Measurements from ENCODE around the gene TSC2.

TSC2 gene

DNA sequence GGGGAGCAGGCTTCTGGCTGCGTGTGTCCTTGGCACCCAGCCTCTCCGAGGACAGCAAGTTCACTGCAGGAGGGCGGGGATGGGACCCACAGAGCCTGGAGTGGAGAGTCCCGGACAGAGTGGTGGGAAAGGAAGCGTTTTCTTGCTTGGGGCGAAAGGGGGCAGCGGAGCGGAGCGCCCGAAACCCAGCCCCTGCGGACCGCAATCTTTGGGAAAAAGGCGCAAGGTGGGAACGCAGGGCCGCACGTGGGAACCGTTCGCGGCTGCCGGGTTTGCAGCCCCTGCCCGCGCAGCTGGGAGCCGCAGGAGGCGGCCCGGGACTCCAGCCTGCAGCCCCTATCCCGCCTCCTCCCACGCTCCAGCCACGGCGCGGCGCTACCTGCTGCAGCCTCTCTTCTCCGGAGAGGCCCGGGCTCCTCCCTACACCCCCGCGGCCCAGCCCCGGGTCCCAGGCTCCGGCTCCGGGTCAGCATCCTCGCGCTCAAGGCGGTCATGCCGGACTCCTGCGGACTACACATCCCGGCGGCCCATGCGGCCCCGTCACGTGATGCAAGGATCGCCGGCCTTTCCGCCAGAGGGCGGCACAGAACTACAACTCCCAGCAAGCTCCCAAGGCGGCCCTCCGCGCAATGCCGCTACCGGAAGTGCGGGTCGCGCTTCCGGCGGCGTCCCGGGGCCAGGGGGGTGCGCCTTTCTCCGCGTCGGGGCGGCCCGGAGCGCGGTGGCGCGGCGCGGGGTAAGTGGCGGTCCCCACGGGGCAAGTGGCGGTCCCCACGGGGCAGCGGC, at the start of gene TSC2, which contains the start of gene NTHL1:
TSS of gene TSC2 (plus strand) at position 656 of the 786 bp plus-strand sequence. CDS start 631 bp downstream, outside the sequence.
TSS of gene NTHL1 (minus strand) at position 505 of the 786 bp plus-strand sequence. CDS start at position 494, 11 bp downstream.
- peak; percentile 79 to 90 (median 85) for DNase-seq

- no peak for DNase-seq
Measured at GRCh38 chr16:1998360-1998835, 49.4 kb upstream of the TSC2 start.

GRCh38 chr16:1998852-1999801, 48.7 kb upstream of the TSC2 start:
- DNase-seq = no peak

DNA sequence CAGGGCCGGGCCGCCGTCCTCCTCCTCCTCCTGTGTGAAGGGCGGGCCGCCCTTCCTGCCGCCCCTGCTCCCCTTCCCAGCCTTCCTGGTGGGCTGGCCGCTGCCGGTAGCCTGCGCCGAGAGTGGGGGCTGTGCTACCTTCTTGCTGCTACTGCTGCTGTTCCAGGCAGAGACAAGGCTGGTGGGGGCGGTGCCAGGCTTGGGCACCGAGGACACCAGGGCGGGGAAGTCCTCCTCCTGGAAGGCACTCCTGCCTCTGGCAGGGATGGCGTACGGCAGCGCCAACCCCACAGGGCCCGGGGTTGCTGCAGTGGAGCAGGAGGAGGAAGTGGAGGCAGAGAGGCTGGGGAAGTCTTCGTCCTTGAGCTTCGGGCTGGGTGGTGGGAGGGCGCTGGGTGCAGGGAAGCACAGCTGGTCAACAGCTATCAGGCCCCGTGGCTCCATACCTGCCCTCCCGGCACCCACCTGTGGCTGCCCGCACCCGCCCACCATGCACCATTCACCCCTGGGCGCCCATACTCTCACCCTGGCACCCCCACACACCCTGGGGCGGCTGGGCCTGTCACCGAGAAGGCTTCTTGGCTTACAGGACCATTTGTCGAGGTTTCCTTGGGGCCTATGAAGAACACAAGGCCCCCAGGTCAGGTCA, 47.8 kb upstream of the TSC2 start:
- no peak for DNase-seq

DNA sequence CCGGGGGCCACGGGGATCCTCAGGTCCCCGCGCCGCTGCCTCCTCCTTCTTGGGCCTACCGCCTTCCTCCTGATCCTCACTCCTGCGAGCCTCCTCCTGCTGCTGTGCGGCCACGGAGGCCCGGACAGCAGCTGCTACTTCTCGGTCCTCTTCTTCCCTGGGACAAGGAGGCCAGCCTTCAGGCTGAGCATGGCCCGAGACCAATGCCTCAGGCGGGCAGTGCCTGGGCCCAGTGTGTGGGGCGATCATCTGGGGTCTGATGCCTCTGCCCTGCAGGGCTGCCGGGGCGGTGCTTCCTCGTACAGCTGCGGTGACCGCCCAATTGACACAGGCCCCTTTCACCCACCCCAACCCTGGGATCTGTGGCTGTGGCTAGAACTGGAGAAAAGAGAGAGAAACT, 46.8 kb upstream of the TSC2 start:
- no peak for DNase-seq

- DNase-seq = no peak
Measured at GRCh38 chr16:2001456-2002355, 46.1 kb upstream of the TSC2 start.

- no peak for DNase-seq
Measured at GRCh38 chr16:2002406-2003230, 45.2 kb upstream of the TSC2 start.

GRCh38 chr16:2003231-2003826, 44.5 kb upstream of the TSC2 start:
- DNase-seq = no peak

DNA sequence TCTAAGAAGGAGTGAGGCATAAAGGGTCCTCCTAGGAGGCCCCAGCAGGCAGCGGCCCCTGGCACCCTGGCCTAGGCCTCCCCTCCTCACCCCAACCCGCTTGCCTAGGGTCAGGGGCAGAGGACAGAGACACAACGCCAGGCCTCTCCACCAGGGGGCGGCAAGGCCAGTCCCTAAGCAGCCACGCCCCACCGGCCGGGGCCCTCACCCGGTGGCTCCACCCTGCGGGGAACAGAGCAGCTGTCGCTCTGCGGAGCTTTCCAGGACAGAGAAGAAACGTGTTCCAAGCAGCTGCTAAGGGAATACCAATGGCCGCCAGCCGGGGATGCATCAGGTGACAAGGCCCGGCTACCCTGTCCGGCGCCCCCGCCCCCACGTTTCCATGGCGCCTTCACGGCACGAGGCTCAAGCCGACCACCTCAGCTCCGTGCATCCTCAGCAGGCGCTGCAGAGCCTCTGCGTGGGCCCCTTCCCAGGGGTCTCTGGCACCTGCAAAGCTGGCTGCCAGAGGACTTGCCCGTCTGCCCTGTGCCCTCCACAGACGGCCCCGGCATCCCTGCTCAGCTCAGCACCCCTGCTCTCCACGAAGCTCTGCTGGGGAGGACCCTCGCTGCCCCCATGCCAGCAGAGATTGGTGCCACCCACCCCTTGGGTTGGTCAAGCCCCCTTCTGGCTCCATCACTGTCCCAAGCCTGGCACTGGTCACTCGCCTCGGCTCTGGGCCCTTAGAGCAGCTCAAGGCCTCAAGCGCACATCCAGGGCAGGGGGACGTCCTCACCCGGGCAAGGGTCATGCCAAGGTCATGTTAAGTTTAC, 43.8 kb upstream of the TSC2 start:
- DNase-seq = peak; percentile 69 to 81 (median 78)

DNA sequence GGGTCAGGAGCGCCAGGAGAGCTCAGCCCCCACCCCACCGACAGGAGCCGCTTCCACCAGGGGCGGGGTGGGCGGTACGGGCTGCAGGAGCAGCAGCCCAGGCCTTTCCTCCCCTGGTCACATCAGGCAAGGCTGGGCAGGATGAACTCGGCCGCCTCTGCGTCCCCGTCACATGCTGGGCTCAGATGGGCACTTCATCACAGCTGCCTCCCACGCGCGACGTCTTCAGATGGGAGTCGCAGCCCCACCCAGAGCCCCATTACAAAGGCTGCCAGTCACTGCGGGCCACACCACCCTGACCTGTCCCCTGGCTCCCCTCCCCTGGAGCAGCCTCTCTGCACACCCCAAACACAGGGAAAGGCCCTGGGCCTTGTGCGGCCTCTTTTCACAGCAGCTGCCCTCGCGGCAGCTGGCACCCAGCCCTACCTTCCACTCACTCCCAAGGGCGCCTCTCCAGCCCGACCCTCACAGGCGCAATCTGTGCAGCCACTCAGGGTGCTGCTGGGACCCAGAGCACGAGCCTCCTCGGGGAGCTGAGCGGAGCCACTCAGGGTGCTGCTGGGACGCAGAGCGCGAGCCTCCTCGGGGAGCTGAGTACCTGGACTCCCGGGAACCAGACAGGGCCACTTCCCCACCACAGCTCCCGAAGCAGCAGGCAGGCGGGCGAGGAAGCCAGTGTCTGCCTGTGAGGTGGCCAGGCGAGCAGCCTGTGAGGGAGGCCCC, 42.8 kb upstream of the TSC2 start:
- DNase-seq = no peak

DNA sequence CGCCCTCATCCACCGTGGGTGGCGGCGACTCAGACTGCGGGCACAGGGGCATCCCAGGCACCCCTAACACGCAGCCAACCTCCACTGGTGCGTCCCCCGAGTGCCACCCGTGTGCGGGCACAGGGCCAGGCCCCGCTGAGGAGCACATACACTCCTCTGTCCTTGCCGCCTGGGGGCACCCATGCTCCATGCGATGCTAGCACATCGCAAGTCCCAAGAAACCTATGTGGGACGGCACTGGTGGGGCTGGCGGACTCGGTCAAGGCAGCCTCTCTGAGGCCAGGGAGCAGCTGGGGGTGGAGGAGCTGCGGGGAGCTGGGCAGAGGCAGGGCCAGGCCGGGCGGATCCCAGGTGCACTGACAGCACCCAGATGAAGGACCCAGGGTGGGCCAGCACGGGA, 42.1 kb upstream of the TSC2 start:
- no peak for DNase-seq

DNA sequence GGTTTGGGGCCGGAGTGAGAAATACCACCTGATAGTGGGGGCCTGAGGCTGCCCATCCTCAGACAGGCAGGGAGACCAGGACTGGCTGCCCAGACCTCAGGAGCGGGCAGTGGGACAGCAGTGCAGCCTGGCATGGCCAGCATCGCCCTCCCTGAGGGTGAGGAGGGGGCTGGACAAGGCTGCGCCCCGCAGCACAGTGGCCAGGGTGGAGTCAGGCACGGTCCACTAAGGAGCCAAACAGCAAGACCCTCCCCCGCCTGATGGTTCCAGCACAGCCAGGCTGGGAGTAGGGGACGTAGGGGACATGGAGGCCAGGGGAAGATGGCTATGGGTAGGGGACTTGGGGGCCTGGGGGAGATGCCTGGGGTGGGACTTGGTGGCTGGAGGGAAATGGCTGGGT, 41.5 kb upstream of the TSC2 start:
- DNase-seq = no peak

DNA sequence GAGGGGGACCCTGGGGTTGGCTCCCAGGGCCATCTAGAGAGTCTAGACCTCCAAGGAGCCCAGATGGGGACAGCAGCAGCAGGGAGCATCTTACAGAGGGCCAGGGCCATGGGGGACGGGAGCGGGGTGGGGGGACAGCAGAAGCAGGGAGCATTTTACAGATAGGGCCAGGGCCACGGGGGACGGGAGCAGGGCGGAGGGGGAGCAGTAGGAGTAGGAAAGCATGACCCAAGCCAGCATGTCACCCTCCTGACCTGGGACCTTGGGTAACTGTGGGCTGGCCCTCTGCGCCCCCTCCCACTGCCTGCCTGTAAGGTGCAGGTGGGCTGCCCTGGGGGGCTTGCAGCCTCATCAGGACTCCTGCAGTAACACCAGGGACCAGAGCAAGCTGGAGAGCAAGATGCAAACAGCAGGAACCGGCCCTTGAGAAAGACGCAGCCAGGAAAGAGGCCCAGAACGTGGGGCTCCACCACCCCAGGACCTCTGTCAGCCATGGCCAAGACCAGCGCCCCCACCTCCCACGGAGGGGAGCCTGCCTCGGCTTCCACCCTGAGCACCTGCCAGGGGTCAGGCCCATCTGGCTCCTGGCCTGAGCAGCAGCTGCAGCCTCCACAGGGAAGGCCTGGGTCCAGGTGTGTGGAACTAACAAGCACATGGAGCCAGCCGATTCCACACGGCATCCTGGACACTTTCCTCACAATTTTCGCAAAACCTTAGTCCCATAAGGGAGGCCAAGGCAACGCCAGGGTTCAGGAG, 40.5 kb upstream of the TSC2 start:
- DNase-seq = no peak

- no peak for DNase-seq
Measured at GRCh38 chr16:2008009-2008526, 39.7 kb upstream of the TSC2 start.

DNA sequence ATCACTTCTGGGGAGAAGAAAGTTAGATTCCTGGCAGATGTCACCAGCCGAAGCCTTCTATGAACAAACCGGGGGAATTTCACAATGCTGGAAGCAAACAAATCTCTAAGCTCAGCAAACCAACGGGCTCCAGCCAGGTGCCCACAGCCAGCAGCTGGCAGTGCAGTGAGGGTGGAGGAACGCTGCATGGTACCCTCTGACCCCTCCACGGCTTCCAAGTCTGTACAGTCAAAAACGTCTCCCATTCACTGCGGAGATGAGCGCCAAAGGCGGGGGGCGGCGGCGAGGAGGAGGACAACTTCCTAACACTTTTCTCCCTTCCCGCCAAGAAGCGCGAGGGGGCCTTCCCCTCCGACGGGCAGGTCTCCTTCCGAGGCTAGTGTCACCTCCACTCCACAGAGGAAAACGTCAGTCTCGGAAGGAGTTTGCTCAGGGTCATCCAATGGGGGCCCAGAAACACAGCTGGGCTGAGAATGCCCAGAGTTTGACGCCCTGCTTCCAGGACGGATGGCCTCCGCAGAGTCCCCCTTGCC, 39.1 kb upstream of the TSC2 start:
- DNase-seq = peak in 2 of 6 experiments; percentile 22 to 30

DNA sequence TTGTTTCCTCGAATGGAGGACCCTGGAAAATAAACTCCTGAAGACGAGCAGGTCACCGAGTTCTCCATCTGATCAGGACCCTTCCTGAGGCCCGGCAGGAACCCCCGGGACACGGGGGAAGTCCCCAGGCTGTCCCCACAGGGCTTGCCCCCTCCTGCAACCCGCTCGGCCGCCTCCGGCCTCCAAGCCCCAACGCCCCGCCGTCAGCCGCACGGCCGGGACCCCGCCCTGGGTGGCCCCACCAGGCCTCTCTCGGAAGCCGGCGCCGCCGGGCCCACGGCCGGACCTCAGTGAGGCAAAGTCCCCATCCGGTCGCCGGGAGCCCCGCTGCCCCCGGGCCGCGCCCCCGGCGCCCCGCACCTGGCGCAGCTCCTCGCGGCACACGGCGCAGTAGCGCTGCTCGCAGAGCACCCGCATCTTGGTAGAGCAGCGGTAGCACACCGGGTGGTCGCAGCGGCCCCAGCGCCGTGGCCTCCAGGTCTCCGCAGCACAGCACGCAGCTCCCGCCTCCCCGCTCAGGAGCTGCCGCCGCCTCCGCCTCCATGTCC, 38.5 kb upstream of the TSC2 start:
- peak in 2 of 6 experiments; percentile 24 to 45 for DNase-seq
